HepG2 (cell line): ENCODE measurements around the gene MAMLD1. TPM values are rescaled to one million over a fixed set of nuclear protein-coding genes. Genes with fewer than 3 reads are reported as not detected.

ENCODE experiments used
- ATAC-seq: fragments of 200-7000 bp; cut with Tn5 transposase; 3 replicates; pipeline ENCODE4 v1.9.1; 2020; ENCODE audit warnings: mild to moderate bottlenecking, moderate library complexity
- BruUV-seq: library from RNA; stranded (reverse); fragments of 400-500 nt; replicated peaks from 2 replicates; lab custom pipeline; 2021; lab: Mats Ljungman, UMichigan
- CTCF ChIA-PET: fragments of 300-600 bp; formaldehyde crosslinking; extraction: SDS; loops from one replicate; lab custom pipeline; 2021; ENCODE audit warnings: low total read pairs, inconsistent platforms, low intra/inter-chr PET ratio; lab: Yijun Ruan, JAX
- POLR2A ChIA-PET: fragments of 350-600 bp; sonication (Branson Sonifier 250); formaldehyde crosslinking; loops from one replicate; lab custom pipeline; 2020; ENCODE audit warnings: antibody characterized with exemption, inconsistent platforms; lab: Yijun Ruan, JAX
- DNase-seq: peaks from one replicate; pipeline ENCODE4 v3.0.0-alpha.2; 2015; ENCODE audit warnings: low spot score
- FAIRE-seq: peaks from 3 replicates; lab custom pipeline; 2011; peaks lifted over from hg19 to GRCh38; lab: Jason Lieb, UNC
- H2AFZ ChIP-seq: one replicate; pipeline ENCODE4 v1.6.1; 2011; ENCODE audit warnings: low read length, inconsistent platforms
- H3K27ac ChIP-seq: fragments of 300-600 bp; 3 replicates; pipeline ENCODE4 v1.8.0; 2011; ENCODE audit warnings: mixed run types, mild to moderate bottlenecking, mixed read lengths, low read length, inconsistent platforms; ENCODE audit not compliant: insufficient read depth; ENCODE audit errors: extremely low read length
- H3K27me3 ChIP-seq, 2 experiments: fragments of 200-600 bp in 1 of 2; 2 replicates in 1 of 2; 3 replicates in 1 of 2; pipeline versions ENCODE4 v1.6.0 to v1.8.0; 2011; ENCODE audit warnings: low read length in 2 of 2, mild to moderate bottlenecking in 2 of 2, moderate library complexity in 2 of 2, inconsistent platforms in 1 of 2; ENCODE audit not compliant: insufficient read depth in 2 of 2, control insufficient read depth in 1 of 2
- H3K36me3 ChIP-seq, 2 experiments: fragments of 200-600 bp in 1 of 2; replicated peaks in 1 of 2; 2 replicates in 1 of 2; 3 replicates in 1 of 2; pipeline versions ENCODE4 v1.5.1 to v1.8.0; 2011; ENCODE audit warnings: low read length in 2 of 2, inconsistent platforms in 1 of 2; ENCODE audit not compliant: insufficient read depth in 2 of 2, control insufficient read depth in 1 of 2
- H3K4me1 ChIP-seq: 2 replicates; pipeline ENCODE4 v1.5.1; 2012; ENCODE audit warnings: low read length, inconsistent platforms; ENCODE audit not compliant: insufficient read depth
- H3K4me2 ChIP-seq: 2 replicates; pipeline ENCODE4 v1.6.0; 2011; ENCODE audit warnings: low read depth, low read length, inconsistent platforms
- H3K4me3 ChIP-seq, 3 experiments: fragments of 200-600 bp in 1 of 3; sonication (generic), shearing (Covaris generic) in 1 of 3; replicated peaks in 1 of 3; 2 replicates each; pipeline ENCODE4 v1.5.1; 2011 to 2016; ENCODE audit warnings: low read length in 3 of 3, inconsistent platforms in 2 of 3, low read depth in 2 of 3, mild to moderate bottlenecking in 2 of 3, control low read depth in 1 of 3, mixed read lengths in 1 of 3; ENCODE audit not compliant: insufficient read depth in 1 of 3
- H3K79me2 ChIP-seq: one replicate; pipeline ENCODE4 v1.6.1; 2011; ENCODE audit warnings: low read length, inconsistent platforms; ENCODE audit not compliant: insufficient read depth
- H3K9ac ChIP-seq: 2 replicates; pipeline ENCODE4 v1.6.0; 2011; ENCODE audit warnings: mild to moderate bottlenecking, low read depth, low read length, inconsistent platforms; ENCODE audit not compliant: insufficient read depth
- H3K9me3 ChIP-seq: 2 replicates; pipeline ENCODE4 v1.5.1; 2012; ENCODE audit warnings: mild to moderate bottlenecking, low read length
- H4K20me1 ChIP-seq: 2 replicates; pipeline ENCODE4 v1.6.0; 2011; ENCODE audit warnings: inconsistent platforms, mild to moderate bottlenecking, low read length, moderate library complexity; ENCODE audit not compliant: insufficient read depth
- DMAP1 ChIP-seq: IDR thresholded peaks from 2 replicates; pipeline ENCODE4 v1.6.1; 2016
- GABPB1 ChIP-seq: IDR thresholded peaks from 2 replicates; pipeline ENCODE4 v1.6.1; 2016; ENCODE audit warnings: mild to moderate bottlenecking, missing genetic modification reagents, moderate library complexity, missing compliant biosample characterization
- HNF4G ChIP-seq, 2 experiments: sonication (generic) in 1 of 2; formaldehyde crosslinking in 1 of 2; IDR thresholded peaks; 2 replicates each; pipeline versions ENCODE4 v1.4.0 to v1.6.1; 2011 to 2020; ENCODE audit warnings: borderline replicate concordance in 2 of 2, low read depth in 2 of 2, mild to moderate bottlenecking in 2 of 2, low read length in 1 of 2, missing genetic modification reagents in 1 of 2, moderate library complexity in 1 of 2
- SNAPC2 ChIP-seq: sonication (generic); formaldehyde crosslinking; IDR thresholded peaks from 2 replicates; pipeline ENCODE4 v1.8.1; 2022; ENCODE audit warnings: mild to moderate bottlenecking, missing genetic modification reagents
- ZNF205 ChIP-seq: IDR thresholded peaks from 2 replicates; pipeline ENCODE4 v1.6.1; 2018; ENCODE audit warnings: missing biosample characterization, missing genetic modification reagents
- ZNF350 ChIP-seq: sonication (generic); formaldehyde crosslinking; IDR thresholded peaks from 2 replicates; pipeline ENCODE4 v1.4.0; 2020; ENCODE audit warnings: mild to moderate bottlenecking, low read depth, missing genetic modification reagents, borderline replicate concordance
- ZNF652 ChIP-seq: IDR thresholded peaks from 2 replicates; pipeline ENCODE4 v1.6.1; 2016; ENCODE audit warnings: low read depth, borderline replicate concordance
- WGBS: methylation state at CpG from one replicate; pipeline ENCODE4 v1.1.6; 2017; ENCODE audit warnings: low lambda C conversion rate; 5-methylcytosine and 5-hydroxymethylcytosine counted together
- in situ Hi-C: cut with HindIII; loops from 2 replicates; pipeline ENCODE4 v1.10.0; 2017; ENCODE audit warnings: low pct_unique_long_range_greater_than_20kb; ENCODE audit not compliant: extremely low pct_ligation_motif_present
- intact Hi-C: fragments of 100-400 bp; cut with micrococcal nuclease; formaldehyde crosslinking; loops from one replicate; pipeline ENCODE4 v1.10.0; 2022; ENCODE audit not compliant: unreplicated experiment
- polyA plus RNA-seq, 8 experiments: library from polyadenylated mRNA; depleted of rRNA in 3 of 8; stranded (reverse) in 7 of 8; unstranded in 1 of 8; fragments of >200 nt; fragmentation: Illumina TruSeq in 4 of 8; extraction: Trizol in 4 of 8; gene quantifications; 2 replicates each; pipeline versions ENCODE4 v1.2.1 to v1.2.3, GENCODE V29; 2011 to 2016; ENCODE audit warnings: low read depth in 4 of 8, missing spikeins in 1 of 8, mixed read lengths in 1 of 8; ENCODE audit not compliant: insufficient read depth in 1 of 8
- total RNA-seq, 5 experiments: library from RNA; depleted of rRNA; stranded (reverse); fragments of >200 nt; fragmentation: Illumina TruSeq; extraction: Trizol; gene quantifications; 2 replicates each; pipeline ENCODE4 v1.2.3, GENCODE V29; 2016; ENCODE audit warnings: low read depth in 1 of 5
- TF ChIP-seq, protein P1 (sequence below): sonication (generic); formaldehyde crosslinking; IDR thresholded peaks from 2 replicates; pipeline ENCODE4 v1.4.0; 2020; ENCODE audit warnings: missing genetic modification reagents
- TF ChIP-seq, protein P2 (sequence below): sonication (generic); formaldehyde crosslinking; IDR thresholded peaks from 2 replicates; pipeline ENCODE4 v1.4.0; 2020; ENCODE audit warnings: missing genetic modification reagents
- TF ChIP-seq, protein P3 (sequence below): sonication (generic); formaldehyde crosslinking; IDR thresholded peaks from 2 replicates; pipeline ENCODE4 v1.5.1; 2020; ENCODE audit warnings: mild to moderate bottlenecking, missing genetic modification reagents, borderline replicate concordance
- TF ChIP-seq, protein P4 (sequence below): sonication (generic); formaldehyde crosslinking; IDR thresholded peaks from 2 replicates; pipeline ENCODE4 v1.4.0; 2020; ENCODE audit warnings: mild to moderate bottlenecking, missing genetic modification reagents
- TF ChIP-seq, protein P5 (sequence below): IDR thresholded peaks from 2 replicates; pipeline ENCODE4 v1.6.1; 2016

The MAMLD1 gene
- total and polyA plus RNA-seq, 2 of the 13 experiments (the other 11 are each of a cell fraction or from before 2014, with no cell fraction given) = not detected

DNA sequence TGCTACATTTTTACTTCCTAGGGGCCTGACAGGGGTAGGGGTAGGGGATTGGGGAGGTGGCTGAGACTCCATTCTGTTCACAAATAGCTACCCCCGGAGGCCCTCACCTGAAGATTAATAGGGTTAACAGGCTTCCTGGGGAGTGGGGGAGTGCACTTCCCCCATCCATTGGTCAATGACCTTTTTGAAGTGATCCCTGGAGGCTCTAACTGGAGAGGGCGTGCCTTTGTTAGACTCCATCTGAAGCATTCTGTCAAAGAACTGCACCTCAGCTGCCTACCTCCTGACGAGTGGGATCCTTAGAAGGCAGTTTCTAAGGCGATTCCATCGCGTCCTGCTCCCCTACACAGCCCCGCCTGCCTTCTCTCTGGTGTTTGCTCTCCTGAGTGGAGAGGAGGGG lies 195.3 kb downstream of the MAMLD1 start:
- no peak overlapping the region for H3K27ac ChIP-seq
- H3K9ac ChIP-seq = no peak overlapping the region
- FAIRE-seq (no peak), DNase-seq (no peak), ATAC-seq (no peak)
- no peak overlapping the region for H2AFZ ChIP-seq
- CTCF ChIA-PET = no interaction called here
- H4K20me1 ChIP-seq = no peaks in the 10 kb centered on the region
- TF ChIP-seq DMAP1 (CRISPR knock-in tag) = no peak
- TF ChIP-seq, protein P1, sequence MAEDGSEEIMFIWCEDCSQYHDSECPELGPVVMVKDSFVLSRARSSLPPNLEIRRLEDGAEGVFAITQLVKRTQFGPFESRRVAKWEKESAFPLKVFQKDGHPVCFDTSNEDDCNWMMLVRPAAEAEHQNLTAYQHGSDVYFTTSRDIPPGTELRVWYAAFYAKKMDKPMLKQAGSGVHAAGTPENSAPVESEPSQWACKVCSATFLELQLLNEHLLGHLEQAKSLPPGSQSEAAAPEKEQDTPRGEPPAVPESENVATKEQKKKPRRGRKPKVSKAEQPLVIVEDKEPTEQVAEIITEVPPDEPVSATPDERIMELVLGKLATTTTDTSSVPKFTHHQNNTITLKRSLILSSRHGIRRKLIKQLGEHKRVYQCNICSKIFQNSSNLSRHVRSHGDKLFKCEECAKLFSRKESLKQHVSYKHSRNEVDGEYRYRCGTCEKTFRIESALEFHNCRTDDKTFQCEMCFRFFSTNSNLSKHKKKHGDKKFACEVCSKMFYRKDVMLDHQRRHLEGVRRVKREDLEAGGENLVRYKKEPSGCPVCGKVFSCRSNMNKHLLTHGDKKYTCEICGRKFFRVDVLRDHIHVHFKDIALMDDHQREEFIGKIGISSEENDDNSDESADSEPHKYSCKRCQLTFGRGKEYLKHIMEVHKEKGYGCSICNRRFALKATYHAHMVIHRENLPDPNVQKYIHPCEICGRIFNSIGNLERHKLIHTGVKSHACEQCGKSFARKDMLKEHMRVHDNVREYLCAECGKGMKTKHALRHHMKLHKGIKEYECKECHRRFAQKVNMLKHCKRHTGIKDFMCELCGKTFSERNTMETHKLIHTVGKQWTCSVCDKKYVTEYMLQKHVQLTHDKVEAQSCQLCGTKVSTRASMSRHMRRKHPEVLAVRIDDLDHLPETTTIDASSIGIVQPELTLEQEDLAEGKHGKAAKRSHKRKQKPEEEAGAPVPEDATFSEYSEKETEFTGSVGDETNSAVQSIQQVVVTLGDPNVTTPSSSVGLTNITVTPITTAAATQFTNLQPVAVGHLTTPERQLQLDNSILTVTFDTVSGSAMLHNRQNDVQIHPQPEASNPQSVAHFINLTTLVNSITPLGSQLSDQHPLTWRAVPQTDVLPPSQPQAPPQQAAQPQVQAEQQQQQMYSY = no peak
- no peak for TF ChIP-seq SNAPC2 (CRISPR knock-in tag)
- no peak for TF ChIP-seq GABPB1
- TF ChIP-seq, protein P2, sequence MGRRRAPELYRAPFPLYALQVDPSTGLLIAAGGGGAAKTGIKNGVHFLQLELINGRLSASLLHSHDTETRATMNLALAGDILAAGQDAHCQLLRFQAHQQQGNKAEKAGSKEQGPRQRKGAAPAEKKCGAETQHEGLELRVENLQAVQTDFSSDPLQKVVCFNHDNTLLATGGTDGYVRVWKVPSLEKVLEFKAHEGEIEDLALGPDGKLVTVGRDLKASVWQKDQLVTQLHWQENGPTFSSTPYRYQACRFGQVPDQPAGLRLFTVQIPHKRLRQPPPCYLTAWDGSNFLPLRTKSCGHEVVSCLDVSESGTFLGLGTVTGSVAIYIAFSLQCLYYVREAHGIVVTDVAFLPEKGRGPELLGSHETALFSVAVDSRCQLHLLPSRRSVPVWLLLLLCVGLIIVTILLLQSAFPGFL (CRISPR knock-in tag) = no peak
- TF ChIP-seq, protein P3, sequence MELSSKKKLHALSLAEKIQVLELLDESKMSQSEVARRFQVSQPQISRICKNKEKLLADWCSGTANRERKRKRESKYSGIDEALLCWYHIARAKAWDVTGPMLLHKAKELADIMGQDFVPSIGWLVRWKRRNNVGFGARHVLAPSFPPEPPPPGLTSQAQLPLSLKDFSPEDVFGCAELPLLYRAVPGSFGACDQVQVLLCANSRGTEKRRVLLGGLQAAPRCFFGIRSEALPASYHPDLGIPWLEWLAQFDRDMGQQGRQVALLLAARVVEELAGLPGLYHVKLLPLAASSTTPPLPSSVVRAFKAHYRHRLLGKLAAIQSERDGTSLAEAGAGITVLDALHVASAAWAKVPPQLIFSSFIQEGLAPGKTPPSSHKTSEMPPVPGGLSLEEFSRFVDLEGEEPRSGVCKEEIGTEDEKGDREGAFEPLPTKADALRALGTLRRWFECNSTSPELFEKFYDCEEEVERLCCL (CRISPR knock-in tag) = no peak
- TF ChIP-seq, protein P4, sequence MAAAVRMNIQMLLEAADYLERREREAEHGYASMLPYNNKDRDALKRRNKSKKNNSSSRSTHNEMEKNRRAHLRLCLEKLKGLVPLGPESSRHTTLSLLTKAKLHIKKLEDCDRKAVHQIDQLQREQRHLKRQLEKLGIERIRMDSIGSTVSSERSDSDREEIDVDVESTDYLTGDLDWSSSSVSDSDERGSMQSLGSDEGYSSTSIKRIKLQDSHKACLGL (CRISPR knock-in tag) = no peak
- no peak for TF ChIP-seq ZNF350 (CRISPR knock-in tag)
- TF ChIP-seq ZNF652 = no peak
- no peak for TF ChIP-seq HNF4G (IDR thresholded peaks at IDR 0.05; ENCODE audit: borderline replicate concordance, low read depth, low read length)
- no peak for TF ChIP-seq HNF4G (CRISPR knock-in tag; IDR thresholded peaks at IDR 0.05; ENCODE audit: borderline replicate concordance, low read depth)
- TF ChIP-seq, protein P5, sequence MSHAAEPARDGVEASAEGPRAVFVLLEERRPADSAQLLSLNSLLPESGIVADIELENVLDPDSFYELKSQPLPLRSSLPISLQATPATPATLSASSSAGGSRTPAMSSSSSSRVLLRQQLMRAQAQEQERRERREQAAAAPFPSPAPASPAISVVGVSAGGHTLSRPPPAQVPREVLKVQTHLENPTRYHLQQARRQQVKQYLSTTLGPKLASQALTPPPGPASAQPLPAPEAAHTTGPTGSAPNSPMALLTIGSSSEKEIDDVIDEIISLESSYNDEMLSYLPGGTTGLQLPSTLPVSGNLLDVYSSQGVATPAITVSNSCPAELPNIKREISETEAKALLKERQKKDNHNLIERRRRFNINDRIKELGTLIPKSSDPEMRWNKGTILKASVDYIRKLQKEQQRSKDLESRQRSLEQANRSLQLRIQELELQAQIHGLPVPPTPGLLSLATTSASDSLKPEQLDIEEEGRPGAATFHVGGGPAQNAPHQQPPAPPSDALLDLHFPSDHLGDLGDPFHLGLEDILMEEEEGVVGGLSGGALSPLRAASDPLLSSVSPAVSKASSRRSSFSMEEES (CRISPR knock-in tag) = no peak
- no peak for TF ChIP-seq ZNF205 (CRISPR knock-in tag)
- POLR2A ChIA-PET = interaction anchor here (1.0 kb wide), 1 partner anchor 10 kb away, joined by 3 read pairs; the partner anchor contains the start of gene MTM1
- WGBS = no CpG with 5 or more reads among the region's 7 CpGs
- intact Hi-C loops = no loop called here
- no peak overlapping the region for H3K4me3 ChIP-seq
- peaks cover 31% of the 10 kb centered on the region for H3K4me1 ChIP-seq
- no TSS peak for BruUV-seq
- no peaks in the 10 kb centered on the region for H3K36me3 ChIP-seq
- in situ Hi-C loops = no loop called here
- peak overlapping the region; percentile 23; the same call in 1 of the 2 replicates for H3K4me2 ChIP-seq
- H3K79me2 ChIP-seq = no peaks in the 10 kb centered on the region
- H3K9me3 ChIP-seq = no peaks in the 10 kb centered on the region
- no peaks in the 10 kb centered on the region for H3K27me3 ChIP-seq
